Ascending aorta (tissue), 2 donors: ENCODE data around the gene DOCK9. TPM values are rescaled to one million over a fixed set of nuclear protein-coding genes. Genes with fewer than 3 reads are reported as not detected.

ENCODE experiments used
- DNase-seq, 2 donors: peaks; one replicate each; pipeline ENCODE4 v3.0.0-alpha.2; 2019; ENCODE audit warnings: low spot score in 2 of 2
- H3K27ac ChIP-seq, 2 donors: fragments of 200-600 bp; sonication (generic); one replicate each; pipeline ENCODE4 v1.5.1; 2016 to 2017; ENCODE audit warnings: mild to moderate bottlenecking in 1 of 2
- H3K27me3 ChIP-seq: fragments of 200-600 bp; sonication (generic); one replicate; pipeline ENCODE4 v1.5.1; 2017
- H3K36me3 ChIP-seq, 2 donors: fragments of 200-600 bp; sonication (generic); one replicate each; pipeline ENCODE4 v1.5.1; 2016
- H3K4me1 ChIP-seq, 2 donors: fragments of 200-600 bp; sonication (generic); one replicate each; pipeline ENCODE4 v1.5.1; 2016 to 2017; ENCODE audit warnings: mild to moderate bottlenecking in 1 of 2
- H3K4me3 ChIP-seq, 2 donors: fragments of 200-600 bp; sonication (generic); one replicate each; pipeline ENCODE4 v1.5.1; 2016 to 2017; ENCODE audit warnings: mild to moderate bottlenecking in 1 of 2
- H3K9me3 ChIP-seq, 2 donors: fragments of 200-600 bp; sonication (generic); one replicate each; pipeline ENCODE4 v1.5.1; 2016
- CTCF ChIP-seq, 3 experiments: fragments of 200-600 bp in 2 of 3; fragments of 450-650 bp in 1 of 3; sonication (generic) in 2 of 3; IDR thresholded peaks; one replicate each; pipeline ENCODE4 v1.5.1; 2016 to 2019; ENCODE audit warnings: antibody characterized with exemption in 3 of 3, mild to moderate bottlenecking in 1 of 3, moderate library complexity in 1 of 3
- intact Hi-C: fragments of 100-400 bp; cut with DNase I; formaldehyde crosslinking; loops from one replicate; pipeline ENCODE4 v1.15.1; 2023
- total RNA-seq: library from RNA; depleted of rRNA; stranded (reverse); fragments of >200 nt; gene quantifications from one replicate; pipeline ENCODE4 v1.1.0, GENCODE V29; 2016

DOCK9 gene
- total RNA-seq, 1 donor from 2014 or later, result 88.2 TPM

GRCh38 chr13:98801626-98802418, 176.0 kb downstream of the DOCK9 start:
- Histone ChIP-seq H3K27me3 (no peaks in the 10 kb centered on the region), H3K4me1 (no peaks in the 10 kb centered on the region), H3K9me3 (no peaks in the 10 kb centered on the region), H3K4me3 (no peak overlapping the region), H3K27ac (no peak overlapping the region), H3K36me3 (peaks cover 9 to 54% of the 10 kb centered on the region in 2 donors)
- no peak for DNase-seq
- intact Hi-C loops, result no loop called here
- TF ChIP-seq CTCF (IDR thresholded peaks at IDR 0.05), result no peak

DNA sequence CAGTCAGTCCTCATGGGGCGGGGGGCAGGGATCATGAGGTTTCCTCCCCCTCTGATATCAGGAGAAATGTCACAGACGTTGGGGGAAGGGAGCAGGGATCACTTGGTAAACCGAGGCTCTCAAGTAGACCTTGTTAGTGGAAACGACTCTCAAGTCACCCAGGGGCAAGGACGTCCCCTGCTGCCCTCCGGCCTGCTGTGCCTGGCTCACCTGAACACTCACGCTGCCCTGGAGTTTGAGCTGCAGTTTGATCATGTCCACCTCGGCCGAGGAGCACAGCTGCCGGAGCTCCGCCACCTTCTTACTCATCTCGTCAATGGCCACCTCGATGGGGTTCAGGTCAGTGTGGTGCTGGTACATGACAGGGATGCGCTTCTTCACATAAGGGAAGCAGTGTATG, 177.8 kb downstream of the DOCK9 start:
- Histone ChIP-seq H3K36me3 (peaks cover 22 to 58% of the 10 kb centered on the region in 2 donors), H3K4me1 (no peaks in the 10 kb centered on the region), H3K9me3 (no peaks in the 10 kb centered on the region), H3K4me3 (no peak overlapping the region), H3K27ac (no peak overlapping the region), H3K27me3 (no peaks in the 10 kb centered on the region)
- no peak for TF ChIP-seq CTCF (IDR thresholded peaks at IDR 0.05)
- intact Hi-C loops, result no loop called here
- DNase-seq, result no peak

- Histone ChIP-seq H3K4me1 (no peaks in the 10 kb centered on the region), H3K36me3 (peaks cover 20 to 57% of the 10 kb centered on the region in 2 donors), H3K27ac (no peak overlapping the region), H3K9me3 (no peaks in the 10 kb centered on the region), H3K27me3 (no peaks in the 10 kb centered on the region), H3K4me3 (no peak overlapping the region)
- intact Hi-C loops, result no loop called here
- no peak for DNase-seq
- no peak for TF ChIP-seq CTCF (IDR thresholded peaks at IDR 0.05)
Measured at GRCh38 chr13:98798849-98799645, 178.8 kb downstream of the DOCK9 start.

DNA sequence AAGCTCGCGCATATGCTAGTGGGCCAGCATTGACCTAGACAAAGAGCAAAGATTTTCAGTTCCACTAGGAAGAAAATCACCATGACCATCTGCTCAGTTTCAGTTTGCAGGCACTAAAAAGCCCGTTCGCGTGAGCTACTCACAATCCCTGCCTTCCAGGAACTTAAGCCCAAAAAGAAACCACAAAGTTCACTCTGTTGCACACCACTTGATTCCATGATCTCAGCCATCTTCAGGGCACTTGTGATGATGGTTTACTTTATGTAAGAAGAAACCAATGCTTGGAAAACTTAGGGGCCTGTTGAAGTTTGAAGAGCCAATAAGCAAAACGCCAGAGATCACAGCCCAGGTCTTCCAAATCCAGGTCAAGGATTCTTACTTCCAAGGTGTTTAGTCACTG, 180.4 kb downstream of the DOCK9 start:
- H3K4me3 ChIP-seq, result no peak overlapping the region
- intact Hi-C loops, result no loop called here
- TF ChIP-seq CTCF (IDR thresholded peaks at IDR 0.05), result no peak
- peaks cover 20 to 60% of the 10 kb centered on the region in 2 donors for H3K36me3 ChIP-seq
- H3K9me3 ChIP-seq, result no peaks in the 10 kb centered on the region
- no peaks in the 10 kb centered on the region for H3K27me3 ChIP-seq
- no peak for DNase-seq
- H3K27ac ChIP-seq, result no peak overlapping the region
- H3K4me1 ChIP-seq, result no peaks in the 10 kb centered on the region

DNA sequence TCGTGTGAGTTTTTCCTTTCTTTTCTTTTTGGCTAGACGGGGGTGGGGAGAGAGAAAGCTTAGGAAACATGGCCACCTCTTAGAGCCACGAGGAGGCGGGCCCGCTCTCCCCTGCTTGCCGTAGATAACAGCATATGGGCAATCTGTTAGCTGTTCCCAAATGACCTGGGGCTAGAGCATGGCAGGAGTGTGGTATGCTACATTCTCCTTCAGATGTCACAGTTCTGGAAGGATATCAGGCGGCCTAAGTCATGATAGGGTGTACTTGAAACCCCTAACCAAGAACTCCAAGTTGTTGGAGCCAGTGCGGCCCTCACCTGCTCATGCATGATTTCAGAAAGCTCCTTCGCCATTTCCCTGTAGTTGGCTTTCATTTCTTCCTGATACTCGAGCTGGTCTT, 181.1 kb downstream of the DOCK9 start:
- Histone ChIP-seq H3K4me1 (no peaks in the 10 kb centered on the region), H3K27me3 (no peaks in the 10 kb centered on the region), H3K4me3 (no peak overlapping the region), H3K36me3 (peaks cover 20 to 60% of the 10 kb centered on the region in 2 donors), H3K9me3 (no peaks in the 10 kb centered on the region), H3K27ac (no peak overlapping the region)
- no peak for DNase-seq
- intact Hi-C loops, result no loop called here
- TF ChIP-seq CTCF (IDR thresholded peaks at IDR 0.05), result no peak
